ENCODE measurements around the gene TPST2.

The TPST2 gene

DNA sequence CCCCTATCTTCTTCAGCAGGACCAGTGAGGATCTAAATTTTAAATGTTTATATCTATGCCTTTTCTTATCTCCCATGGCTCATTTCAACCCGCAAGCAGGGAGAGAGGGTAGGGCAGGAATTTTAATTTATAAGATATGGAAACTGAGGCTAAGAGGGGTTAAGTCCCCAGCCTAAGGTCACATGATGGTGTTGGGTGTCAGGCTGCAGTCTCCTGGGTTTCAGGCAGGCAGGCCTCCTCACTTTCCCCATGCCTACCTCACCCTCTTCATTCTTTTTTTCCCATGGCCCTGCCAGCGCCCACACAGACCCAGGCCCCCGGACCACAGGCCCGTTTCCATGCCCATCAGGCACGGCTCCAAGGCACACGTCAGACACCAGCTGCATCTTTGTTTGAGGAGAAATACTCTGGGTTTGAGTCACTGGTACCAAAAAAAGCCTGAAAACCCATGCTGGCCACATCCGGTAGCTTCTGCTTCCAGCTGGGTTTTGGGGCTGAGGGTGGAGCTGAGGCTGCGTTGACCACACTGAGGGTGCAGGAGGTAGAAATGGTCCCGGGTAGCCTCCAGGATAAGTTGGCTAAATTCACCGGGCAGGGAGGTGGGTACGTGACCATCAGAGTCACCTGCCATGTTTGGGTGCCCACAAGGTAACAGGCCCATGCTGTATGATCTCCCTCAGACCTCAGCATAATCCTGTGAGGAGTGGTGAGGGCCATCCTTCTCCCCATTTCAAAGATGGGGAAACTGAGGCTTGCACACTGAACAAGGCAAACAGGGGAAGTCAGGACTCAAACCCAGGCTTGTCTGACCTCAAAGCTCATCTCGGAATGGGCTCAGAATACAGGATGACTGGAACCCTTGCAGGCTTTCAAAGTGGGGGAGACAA lies 20.4 kb upstream of the TPST2 start:
- peak in 1 of 2 donors; percentile 35 for DNase-seq (ENCODE audit: low read depth in 2 of 2)

DNA sequence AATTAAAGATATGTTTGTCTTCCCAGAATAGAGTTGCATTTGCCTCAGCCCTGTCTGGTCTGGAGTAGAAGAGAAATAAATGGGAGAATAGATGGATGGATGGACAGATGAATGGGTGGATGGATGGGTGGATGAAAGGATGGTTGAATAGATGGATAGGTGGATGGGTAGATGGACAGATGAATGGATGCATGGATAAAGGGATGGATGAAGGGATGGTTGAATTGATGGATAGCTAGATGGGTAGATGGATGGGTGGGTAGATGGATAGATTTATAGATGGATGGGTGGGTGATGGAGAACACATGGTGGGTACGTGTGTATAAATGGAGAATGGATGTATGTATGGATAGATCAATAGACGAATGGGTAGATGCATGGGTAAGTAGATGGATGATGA lies 19.4 kb upstream of the TPST2 start:
- no peak for DNase-seq (ENCODE audit: low read depth in 2 of 2)

DNA sequence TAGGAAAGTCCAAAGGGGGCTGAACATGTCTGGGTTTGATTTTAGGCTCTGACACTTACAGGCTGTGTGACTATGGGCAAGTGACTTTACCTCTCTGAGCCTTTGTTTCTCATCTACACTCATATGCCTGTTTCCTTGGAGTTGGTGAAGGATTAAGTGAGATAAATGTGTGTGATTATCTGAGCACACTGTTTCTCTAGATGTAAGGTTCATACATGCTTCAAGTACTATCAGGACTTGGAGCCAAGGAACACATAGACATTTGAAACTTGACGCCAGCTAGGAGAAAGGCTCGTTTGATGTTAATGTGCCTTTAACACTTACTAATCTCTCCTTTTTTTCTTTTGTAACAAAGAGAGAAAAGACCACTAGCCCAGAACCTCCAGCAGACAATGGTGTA lies 18.2 kb upstream of the TPST2 start:
- DNase-seq (ENCODE audit: low read depth in 2 of 2): no peak

DNA sequence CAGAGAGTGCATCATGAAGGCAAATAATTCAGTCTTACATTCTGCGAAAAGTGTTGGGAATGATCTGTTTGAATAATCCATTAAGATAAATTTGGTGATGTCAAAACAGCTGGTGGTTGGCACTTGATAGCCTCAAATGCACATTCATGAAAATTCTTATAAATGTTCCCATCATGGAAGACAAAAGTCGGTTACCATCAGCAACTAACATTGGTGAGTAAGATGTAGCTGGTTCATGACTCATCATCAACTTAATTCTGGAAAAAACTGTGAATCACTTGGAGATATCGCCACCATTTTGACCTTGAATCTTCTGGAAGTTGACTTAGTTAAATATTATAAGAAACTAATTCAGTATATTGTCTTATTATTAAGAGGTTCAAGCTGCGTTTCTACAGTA lies 16.7 kb upstream of the TPST2 start:
- no peak for DNase-seq (ENCODE audit: low read depth in 2 of 2)

DNA sequence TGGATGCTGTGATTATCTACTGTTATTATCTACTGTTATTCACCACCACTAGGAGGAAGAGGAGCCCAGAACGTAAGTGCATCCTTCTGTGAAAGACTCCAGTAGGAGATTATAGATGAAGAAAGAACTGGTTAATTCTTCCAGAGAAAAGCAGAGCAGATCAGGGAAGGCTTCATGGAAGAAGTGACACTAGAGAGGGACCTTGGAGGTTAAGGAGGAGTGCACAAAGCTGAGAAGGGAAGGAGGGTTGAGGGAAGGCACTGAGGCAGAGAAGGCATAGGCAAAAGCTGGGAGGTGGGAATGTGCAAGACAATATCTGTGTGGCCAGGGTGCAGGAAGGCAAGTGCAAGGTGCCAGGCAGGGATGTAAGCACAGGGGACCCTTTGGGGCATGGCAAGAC lies 14.4 kb upstream of the TPST2 start:
- DNase-seq (ENCODE audit: low read depth in 2 of 2): no peak

DNA sequence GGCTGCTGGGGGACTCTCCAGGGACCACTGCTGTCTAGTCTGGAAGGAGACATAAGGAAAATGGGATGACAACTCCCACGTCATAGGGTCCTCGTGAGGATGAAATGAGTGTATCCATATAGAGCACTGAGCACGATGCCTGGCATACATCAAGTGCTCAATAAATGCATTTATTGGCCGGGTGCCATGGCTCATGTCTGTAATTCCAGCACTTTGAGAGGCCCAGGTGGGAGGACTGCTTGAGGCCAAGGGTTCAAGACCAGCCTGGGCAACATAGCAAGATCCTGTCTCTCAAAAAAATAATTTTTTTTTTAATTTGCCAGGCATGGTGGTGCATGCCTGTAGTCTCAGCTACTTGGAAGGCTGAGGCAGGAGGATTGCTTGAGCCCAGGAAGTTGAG lies 12.2 kb upstream of the TPST2 start:
- DNase-seq (ENCODE audit: low read depth in 2 of 2): no peak

DNA sequence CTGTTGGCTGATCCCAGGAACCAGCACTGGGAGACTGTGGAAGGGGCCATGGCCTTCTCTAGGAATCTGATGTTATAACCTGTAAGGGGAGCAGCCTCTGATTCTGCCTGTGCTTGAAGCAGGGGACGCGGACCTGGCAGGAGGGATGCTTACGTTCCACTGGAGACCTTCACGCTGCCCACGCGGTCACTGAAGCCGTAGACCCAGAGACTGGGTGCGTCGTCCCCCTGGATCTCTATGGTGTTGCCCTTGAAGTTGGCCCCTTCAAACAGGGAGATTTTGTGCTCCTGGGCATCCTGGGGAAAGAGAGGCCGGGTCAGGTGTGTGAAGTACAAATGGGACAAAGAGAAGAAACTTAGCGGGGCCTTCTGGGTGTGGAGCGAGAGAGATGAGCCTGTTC lies 11.8 kb upstream of the TPST2 start:
- DNase-seq (ENCODE audit: low read depth in 2 of 2): no peak

DNA sequence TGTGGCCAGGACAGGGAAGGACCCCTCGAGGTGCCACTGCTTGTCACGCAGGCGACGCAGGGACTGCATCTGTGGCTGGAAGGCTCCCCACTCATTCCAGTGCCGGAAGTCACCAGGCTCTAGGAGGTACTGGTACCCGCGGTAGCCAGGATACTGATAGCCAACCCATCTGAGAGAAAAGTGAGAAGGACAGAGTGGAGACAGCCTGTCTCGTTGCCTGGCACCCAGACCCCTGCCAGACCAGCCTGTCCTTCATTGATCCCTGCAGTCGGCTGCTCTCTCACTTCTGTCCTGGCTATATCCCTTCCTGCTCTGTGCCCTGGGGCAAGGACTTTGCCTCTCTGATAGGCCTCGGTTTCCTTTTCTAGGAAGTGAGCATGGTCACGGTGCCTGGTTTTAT lies 9.6 kb upstream of the TPST2 start:
- no peak for DNase-seq (ENCODE audit: low read depth in 2 of 2)

DNA sequence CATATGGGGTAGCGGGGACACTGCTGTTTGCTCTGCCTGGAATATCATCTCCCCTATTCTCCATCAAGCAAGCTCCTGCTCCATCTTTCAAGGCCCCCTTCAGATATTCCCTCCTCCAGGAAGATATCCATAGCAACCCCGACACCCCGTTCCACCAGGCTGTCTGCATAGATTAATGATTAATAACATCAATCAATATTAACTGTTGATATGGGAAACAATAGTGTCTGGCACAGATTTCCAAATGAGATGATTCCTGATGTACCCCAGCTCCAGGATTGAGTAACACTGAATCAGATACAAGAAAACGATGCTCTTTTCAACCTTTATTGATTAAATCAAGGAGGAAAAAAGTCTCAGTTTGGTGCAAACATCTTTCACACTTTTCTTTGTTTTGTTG lies 7.5 kb upstream of the TPST2 start:
- DNase-seq (ENCODE audit: low read depth in 2 of 2): no peak

DNA sequence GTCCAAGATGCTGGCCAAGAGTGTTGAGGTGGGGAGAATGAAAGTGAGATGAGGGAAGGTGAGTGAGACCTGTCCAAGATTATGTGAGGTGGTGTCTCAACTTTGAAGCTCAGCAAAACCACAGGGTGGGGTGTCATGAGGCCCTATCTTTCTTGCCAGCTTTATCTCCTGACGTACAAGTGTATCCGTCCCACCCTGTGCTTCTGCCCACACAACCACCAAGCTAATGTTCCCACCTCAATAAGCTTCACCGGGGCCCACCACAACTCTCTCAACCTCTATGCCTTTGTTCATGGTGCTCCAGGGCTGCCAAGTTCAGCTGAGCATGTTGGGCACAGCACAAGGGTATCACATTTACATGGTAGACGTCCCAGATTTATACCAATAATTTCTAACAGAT lies 7.1 kb upstream of the TPST2 start:
- DNase-seq (ENCODE audit: low read depth in 2 of 2): peak in 1 of 2 donors; percentile 17

DNA sequence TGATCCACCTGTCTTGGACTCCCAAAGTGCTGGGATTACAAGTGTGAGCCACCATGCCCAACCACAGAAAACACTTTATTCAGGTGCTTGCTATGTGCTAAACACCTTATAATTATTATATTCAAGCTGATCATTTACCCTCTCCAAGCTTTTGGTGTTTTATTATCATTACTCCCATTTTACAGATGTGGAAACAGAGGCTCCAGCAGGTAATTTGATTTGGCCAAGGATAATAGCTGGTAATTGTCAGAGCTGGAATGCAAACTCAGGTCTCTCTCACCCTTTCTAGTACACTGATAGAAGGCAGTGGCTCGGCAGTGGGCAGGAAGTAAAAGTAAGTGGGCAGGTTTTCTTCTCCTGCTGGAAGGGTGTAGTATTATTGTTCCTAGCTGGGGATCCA lies 3.8 kb upstream of the TPST2 start:
- no peak for DNase-seq (ENCODE audit: low read depth in 2 of 2)

DNA sequence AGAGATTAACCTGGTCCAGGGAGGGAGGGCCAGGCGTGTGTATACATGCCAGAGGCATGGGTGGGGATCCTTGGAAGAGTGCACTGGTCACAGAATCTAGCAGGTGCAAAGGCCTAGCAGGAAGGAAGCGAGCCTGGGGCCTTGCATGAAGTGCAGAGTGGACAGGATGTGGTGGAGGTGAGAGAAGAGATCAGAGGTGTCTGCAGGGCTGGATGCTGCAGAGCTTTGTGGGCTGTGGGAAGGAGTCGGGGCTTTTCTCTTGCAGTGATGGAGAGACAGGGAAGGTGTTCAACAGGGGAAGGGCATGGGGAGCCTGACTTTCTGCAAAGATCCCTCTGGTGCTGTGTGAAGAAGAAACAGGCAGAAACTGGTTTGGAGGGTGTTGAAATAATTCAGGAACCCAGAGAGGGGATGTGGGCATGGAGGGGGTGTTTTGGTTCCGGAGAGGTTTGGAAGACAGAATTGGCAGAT lies 2.5 kb upstream of the TPST2 start:
- no peak for DNase-seq (ENCODE audit: low read depth in 2 of 2)

DNA sequence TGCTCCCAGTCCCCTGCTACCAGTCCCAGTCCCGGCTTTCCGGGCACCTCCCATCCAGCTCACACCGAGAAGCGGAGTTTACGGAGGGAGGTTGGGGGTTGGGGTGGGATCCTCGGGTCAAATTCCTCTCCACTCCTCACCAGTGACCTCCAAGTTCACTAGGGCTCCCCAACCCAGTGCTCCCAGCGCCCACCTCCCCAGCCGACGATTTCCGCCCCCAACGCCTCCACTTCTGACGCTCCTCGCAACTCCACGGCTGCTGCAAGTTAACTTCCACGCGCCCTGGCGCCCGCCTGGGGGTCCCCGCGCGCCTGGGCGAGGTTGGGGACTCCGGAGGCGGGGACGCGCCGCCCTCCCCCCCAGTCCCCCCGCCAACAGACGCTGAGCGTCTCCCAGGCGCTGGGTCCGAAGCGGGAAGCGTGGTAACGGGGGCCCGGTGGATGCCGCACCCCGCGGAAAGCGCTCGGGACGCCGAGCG lies 526 bp downstream of the TPST2 start:
- peak in 1 of 2 donors; percentile 47 for DNase-seq (ENCODE audit: low read depth in 2 of 2)

DNA sequence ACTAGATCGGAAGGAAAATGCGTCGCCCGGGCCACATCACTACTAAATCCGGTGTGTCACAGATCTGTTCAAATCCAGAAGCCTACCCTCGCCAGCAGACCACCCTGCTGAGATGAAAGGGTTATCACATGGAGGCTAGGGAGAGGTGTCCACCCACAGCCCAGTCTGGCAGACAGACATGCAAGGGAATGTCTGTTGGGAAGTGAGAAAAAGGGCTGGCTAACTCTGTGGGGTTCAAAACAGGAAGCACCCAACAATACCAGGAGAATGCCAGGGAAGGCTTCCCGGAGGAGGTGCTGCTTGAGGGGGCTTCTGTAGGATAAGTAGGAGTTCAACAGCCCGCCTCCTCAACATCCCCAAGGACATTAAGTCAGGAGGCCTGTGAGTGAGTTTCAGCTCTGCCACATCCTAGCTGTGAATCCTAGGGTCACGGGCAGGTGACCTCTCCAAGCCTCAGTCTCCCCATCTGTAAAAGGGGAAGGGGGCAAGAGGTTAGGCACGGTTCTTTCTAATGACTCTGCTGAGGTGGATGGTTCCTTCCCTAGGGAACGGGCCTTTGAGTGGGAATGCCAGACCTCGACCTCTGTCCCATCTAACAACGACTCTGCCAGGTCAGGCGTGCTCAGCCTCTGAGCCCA lies 1.1 kb downstream of the TPST2 start:
- DNase-seq (ENCODE audit: low read depth in 2 of 2): no peak

DNA sequence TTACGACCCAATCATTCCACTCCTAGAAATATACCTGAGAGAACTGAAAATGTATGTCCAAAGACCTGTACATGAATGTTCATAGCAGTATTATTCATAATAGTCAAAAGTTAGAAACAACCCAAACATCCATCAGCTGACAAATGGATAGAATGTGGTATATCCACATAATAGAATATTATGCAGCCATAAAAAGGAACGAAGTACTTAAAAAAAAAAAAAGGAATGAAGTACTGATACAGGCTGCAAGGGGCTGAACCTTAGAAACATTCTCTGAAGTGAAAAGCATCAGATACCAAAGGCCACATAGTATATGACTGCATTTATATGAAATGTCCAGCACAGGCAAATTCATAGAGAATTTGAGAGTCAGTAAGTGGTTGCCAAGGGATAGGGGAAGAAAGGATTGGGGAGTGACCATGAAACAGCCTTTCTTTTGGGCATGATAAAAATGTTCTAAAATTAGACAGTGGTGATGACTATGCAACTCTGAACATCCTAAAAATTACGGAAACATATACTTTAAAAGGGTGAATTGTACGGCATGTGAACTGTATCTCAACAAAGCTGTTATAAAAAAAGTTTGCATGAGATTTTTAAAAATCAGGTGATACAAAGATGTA lies 1.8 kb downstream of the TPST2 start:
- no peak for DNase-seq (ENCODE audit: low read depth in 2 of 2)

DNA sequence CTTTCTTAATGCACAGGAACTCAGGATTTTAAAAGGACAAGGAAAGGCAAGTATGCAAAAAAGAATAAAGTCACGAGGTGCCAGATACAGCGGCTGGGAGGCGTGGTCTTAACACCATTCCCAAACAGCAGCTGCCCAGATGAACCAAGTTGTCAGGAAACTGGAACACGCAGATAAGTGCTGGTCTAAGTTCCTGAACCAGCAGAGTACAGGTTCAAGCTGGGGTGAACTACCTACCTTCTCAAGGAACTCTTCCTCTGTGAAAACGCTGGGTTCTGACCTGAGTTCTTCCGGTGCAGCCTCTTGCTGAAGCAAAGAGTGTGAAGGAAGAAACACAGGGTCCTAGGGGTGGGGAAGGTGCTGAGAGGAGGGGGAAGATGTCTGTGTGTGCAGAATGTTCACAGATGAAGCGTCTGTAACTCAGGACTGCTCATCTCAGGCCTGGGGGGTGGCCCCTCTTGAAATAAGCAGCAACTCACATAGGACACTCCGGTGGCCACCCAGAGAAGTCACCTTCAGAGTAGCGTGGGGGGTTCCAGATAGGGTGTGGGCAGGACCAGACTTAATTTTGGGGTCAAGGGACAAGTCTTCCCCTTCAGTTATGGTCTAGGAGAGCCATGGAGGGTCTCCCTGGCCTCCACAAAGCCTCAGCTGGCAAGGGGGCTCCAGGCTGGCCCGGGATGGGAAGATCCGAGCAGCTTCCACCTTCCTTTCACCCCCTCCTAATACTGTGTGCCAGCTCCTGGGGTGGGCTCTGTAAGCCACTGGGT lies 3.2 kb downstream of the TPST2 start:
- DNase-seq (ENCODE audit: low read depth in 2 of 2): no peak

DNA sequence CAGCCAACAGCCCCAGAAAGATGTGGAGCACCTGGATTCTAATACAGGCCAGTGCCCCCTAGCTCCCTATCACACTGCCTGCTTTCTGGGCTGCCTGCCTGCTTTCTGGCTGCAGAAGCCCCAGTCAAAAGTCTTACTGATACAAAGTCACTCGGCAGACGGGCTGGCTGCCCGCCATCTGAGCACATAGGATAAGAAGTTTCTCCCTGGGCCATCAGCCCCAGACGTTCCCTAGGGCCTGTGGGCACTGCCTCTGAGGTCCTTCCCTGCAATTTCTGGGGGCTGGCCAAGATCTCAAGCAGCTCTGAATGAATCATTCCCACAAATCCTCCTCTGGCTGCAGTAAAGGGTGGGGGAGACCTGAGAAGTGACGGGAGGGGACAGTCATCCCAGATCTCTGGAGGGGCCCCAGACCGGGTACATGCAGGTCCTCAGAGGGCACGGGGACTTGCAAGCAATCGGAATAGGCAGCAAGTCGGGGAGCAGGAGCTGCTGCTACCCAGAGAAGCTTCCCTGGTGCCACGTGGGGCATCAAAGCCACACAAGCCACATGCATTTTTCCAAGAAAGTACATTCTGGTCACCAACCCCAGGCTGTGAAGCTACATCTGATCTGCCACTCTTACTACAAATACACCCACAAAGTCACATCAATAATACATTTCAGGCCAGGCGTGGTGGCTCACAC lies 4.7 kb downstream of the TPST2 start:
- DNase-seq (ENCODE audit: low read depth in 2 of 2): no peak

DNA sequence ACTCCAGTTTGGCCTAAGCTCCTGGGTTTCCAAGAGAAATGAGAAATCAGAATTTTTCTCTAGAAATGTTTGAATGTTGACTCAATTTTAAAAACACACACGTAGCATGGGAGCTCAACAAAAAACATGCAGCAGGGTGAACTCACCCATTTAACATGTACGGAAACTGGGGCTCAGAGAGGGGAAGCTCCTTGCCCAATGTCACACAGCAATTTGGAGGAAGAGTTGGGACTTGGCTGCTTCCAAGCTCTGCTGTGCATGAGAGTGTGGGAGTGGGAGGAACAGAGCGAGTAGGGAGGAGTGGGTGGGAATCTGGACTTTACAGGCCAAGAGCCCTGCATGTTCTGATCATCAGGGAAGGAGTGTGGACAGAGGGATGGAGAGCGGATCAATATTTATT lies 5.9 kb downstream of the TPST2 start:
- DNase-seq (ENCODE audit: low read depth in 2 of 2): no peak

DNA sequence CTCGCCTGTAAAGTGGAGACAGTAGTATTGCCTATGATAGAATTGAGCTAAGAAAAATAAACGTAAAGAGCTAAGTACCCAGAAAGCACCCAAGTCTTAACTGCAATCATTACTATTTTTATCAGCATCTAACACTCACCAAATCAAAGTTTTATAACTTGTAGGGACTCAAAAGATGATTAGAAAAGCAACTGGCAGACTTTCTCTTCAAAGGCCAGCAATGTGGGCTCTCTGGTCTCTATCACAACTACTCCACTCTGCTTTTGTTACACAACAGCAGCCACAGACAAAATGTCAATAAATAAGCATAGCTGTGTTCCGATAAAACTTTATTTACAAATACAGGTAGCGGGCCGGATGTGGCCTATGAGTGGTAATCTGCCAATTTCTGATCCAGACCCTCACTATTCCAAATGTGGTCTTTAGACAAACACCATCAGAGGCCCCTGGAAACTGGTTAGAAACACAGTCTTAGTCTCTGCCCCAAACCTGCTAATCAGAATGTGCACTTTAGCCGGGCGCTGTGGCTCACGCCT lies 8.2 kb downstream of the TPST2 start:
- no peak for DNase-seq (ENCODE audit: low read depth in 2 of 2)

DNA sequence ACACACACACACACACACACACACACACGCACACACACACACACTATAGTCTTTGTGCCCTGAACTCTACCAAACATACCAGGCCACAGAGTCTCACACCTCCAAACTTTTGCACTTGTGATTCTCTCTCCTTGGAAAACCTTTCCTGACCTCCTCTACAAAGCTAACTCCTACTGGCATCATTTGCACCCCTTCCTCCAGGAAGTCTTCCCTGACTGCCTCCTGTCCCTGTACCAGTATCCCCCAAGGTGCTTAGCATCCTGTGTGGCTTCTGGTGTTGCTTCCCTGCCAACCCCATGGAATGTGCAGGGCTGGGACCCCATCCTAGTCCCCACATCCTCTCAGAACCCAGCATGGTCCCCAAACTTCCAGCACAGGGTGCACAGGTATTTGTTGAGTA lies 8.9 kb downstream of the TPST2 start:
- DNase-seq (ENCODE audit: low read depth in 2 of 2): no peak
